ENCODE measurements around the gene S100A12. TPM values are rescaled to one million over a fixed set of nuclear protein-coding genes. Genes with fewer than 3 reads are reported as not detected.

Gene S100A12
- total and polyA plus RNA-seq, 9 of the 15 experiments (the other 6 are each of a cell fraction or from before 2014, with no cell fraction given), result not detected

- Histone ChIP-seq H3K27me3 (ENCODE audit: control insufficient read depth in 2 of 2, insufficient read depth in 2 of 2, low read length in 2 of 2) (peaks cover 16 to 49% of the 10 kb centered on the region in 2 experiments; a peak in 4 of 5 replicates), H3K36me3 (ENCODE audit: control insufficient read depth, insufficient read depth, low read length) (no peaks in the 10 kb centered on the region), H3K79me2 (ENCODE audit: control insufficient read depth, insufficient read depth, low read length) (no peaks in the 10 kb centered on the region), H3K4me1 (replicated peaks in 1 of 2; ENCODE audit: control insufficient read depth in 2 of 2, insufficient read depth in 2 of 2, low read length in 2 of 2) (no peaks in the 10 kb centered on the region; a peak in 1 of 5 replicates), H3K9me3 (replicated peaks; ENCODE audit: control insufficient read depth, insufficient read depth, low read depth, low read length) (no peaks in the 10 kb centered on the region), H4K20me1 (replicated peaks; ENCODE audit: control insufficient read depth, insufficient read depth, low read length) (peaks cover 4% of the 10 kb centered on the region; the same call in 1 of the 2 replicates), H3K4me3 (no peak overlapping the region), H3K9ac (ENCODE audit: insufficient read depth in 1 of 2, low read depth in 2 of 2, low read length in 2 of 2) (no peak overlapping the region), H3K27ac (ENCODE audit: extremely low read depth, low read depth, low read length) (no peak overlapping the region), H3K4me2 (ENCODE audit: insufficient read depth, low read length) (no peak overlapping the region), H2AFZ (ENCODE audit: low read depth, low read length) (no peak overlapping the region), H3K9me1 (ENCODE audit: control insufficient read depth, insufficient read depth, low read length) (no peaks in the 10 kb centered on the region)
- ATAC-seq (no peak), FAIRE-seq (no peak), DNase-seq (ENCODE audit: extremely low read depth in 1 of 4, low spot score in 3 of 4) (no peak)
- POLR2A ChIA-PET, result no interaction called here
- TF ChIP-seq ZFPM2 (CRISPR knock-in tag; IDR thresholded peaks at IDR 0.05) (no peak), ZNF280B (CRISPR knock-in tag; IDR thresholded peaks at IDR 0.05) (no peak), CREB3L1 (IDR thresholded peaks at IDR 0.05; ENCODE audit: borderline replicate concordance, low read depth) (no peak), TCF7 (IDR thresholded peaks at IDR 0.05; ENCODE audit: borderline replicate concordance) (no peak), ARHGAP35 (IDR thresholded peaks at IDR 0.05; ENCODE audit: partially characterized antibody) (no peak), UBTF (IDR thresholded peaks at IDR 0.05; ENCODE audit: borderline replicate concordance in 1 of 2, low read depth in 2 of 2, low read length in 2 of 2) (no peak), BMI1 (IDR thresholded peaks at IDR 0.05; ENCODE audit: low read length) (no peak)
- 0% methylated on average over 2 of the region's 2 CpGs for WGBS (ENCODE audit: insufficient coverage, low coverage, missing lambda C conversion rate)
- intact Hi-C loops (cut with micrococcal nuclease), result no loop called here
- BruUV-seq (replicated peaks), result no TSS peak
- CTCF ChIA-PET (ENCODE audit: low intra/inter-chr PET ratio), result interaction anchor here (3.3 kb wide), 1 partner anchor 92 kb away, joined by 28 read pairs; no protein-coding TSS in a partner anchor
- in situ Hi-C loops (cut with MboI), result no loop called here
These were observed 26.8 kb upstream of the S100A12 start for GRCh38 chr1:153402226-153402625.
